Activated naive CD4-positive, alpha-beta T cell treated with anti-CD3 and anti-CD28 coated beads, Interleukin-2, amount 50 U/mL, for 16 hours (primary cell): ENCODE measurements around the gene MED27.

Experiments
- DNase-seq: peaks from one replicate; pipeline ENCODE4 v3.0.0-alpha.2; 2020

Gene MED27

GRCh38 chr9:132079391-132080091, at the start of gene MED27:
TSS of gene MED27 (minus strand) at chr9:132079867. CDS start at chr9:132079844, 23 bp downstream.
- DNase-seq, result peak; percentile 91

GRCh38 chr9:132127888-132128534, 48.3 kb upstream of the MED27 start:
- no peak for DNase-seq

GRCh38 chr9:132126680-132127236, 47.1 kb upstream of the MED27 start:
- no peak for DNase-seq

- DNase-seq, result peak; percentile 18
Measured at GRCh38 chr9:132125944-132126679, 46.4 kb upstream of the MED27 start.

- DNase-seq, result no peak
Measured at GRCh38 chr9:132125361-132125760, 45.7 kb upstream of the MED27 start.

GRCh38 chr9:132124800-132125199, 45.1 kb upstream of the MED27 start:
- DNase-seq, result no peak

- DNase-seq, result no peak
Measured at GRCh38 chr9:132121021-132121420, 41.4 kb upstream of the MED27 start.

GRCh38 chr9:132117694-132118093, 38.0 kb upstream of the MED27 start:
- no peak for DNase-seq

GRCh38 chr9:132116583-132116982, 36.9 kb upstream of the MED27 start:
- DNase-seq, result no peak

- peak; percentile 24 for DNase-seq
Measured at GRCh38 chr9:132114102-132114707, 34.5 kb upstream of the MED27 start.

GRCh38 chr9:132109291-132109690, 29.6 kb upstream of the MED27 start:
- no peak for DNase-seq

GRCh38 chr9:132108728-132109127, 29.1 kb upstream of the MED27 start:
- no peak for DNase-seq

GRCh38 chr9:132099741-132100407, 20.2 kb upstream of the MED27 start:
- DNase-seq, result no peak

- DNase-seq, result no peak
Measured at GRCh38 chr9:132099167-132099566, 19.5 kb upstream of the MED27 start.

- DNase-seq, result no peak
Measured at GRCh38 chr9:132094314-132094791, 14.7 kb upstream of the MED27 start.

- no peak for DNase-seq
Measured at GRCh38 chr9:132090771-132091170, 11.1 kb upstream of the MED27 start.

GRCh38 chr9:132087438-132088030, 7.9 kb upstream of the MED27 start:
- no peak for DNase-seq

- no peak for DNase-seq
Measured at GRCh38 chr9:132082188-132082587, 2.5 kb upstream of the MED27 start.

- no peak for DNase-seq
Measured at GRCh38 chr9:132078699-132079356, 839 bp downstream of the MED27 start.

GRCh38 chr9:132077881-132078698, 1.6 kb downstream of the MED27 start:
- DNase-seq, result no peak

- no peak for DNase-seq
Measured at GRCh38 chr9:132075853-132076252, 3.8 kb downstream of the MED27 start.
